Inflammatory macrophage treated with lipopolysaccharide for 1 hour (primary cell): ENCODE data around the gene NIM1K.
"Not testable (repeated sequence)": the region's sequence is repeated elsewhere in the genome, so short reads cannot be mapped to it uniquely, and the experiment has no call there.

ENCODE experiments used
- DNase-seq, 2 donors: peaks; one replicate each; pipeline ENCODE4 v3.0.0-alpha.2; 2020 to 2022

The NIM1K gene

DNA sequence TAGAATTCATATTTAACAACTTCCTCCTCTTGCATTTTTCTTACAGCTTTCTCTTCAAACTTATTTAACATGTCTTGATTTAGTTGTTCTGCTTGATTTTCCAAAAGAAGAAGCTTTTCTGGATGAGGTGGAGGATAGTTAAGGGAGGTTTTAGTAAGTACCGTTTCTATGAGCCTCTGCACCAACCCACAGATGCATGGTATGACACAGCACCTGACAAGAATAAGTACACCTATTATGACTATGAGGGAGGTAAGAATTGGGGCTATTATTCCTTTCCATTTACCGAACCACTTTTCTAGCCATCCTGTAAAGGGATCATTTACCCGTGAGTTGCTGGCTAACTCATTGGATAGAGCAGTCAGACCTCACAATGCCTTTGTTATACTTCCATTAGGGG is 123.7 kb downstream of the NIM1K start:
- no peak for DNase-seq

DNA sequence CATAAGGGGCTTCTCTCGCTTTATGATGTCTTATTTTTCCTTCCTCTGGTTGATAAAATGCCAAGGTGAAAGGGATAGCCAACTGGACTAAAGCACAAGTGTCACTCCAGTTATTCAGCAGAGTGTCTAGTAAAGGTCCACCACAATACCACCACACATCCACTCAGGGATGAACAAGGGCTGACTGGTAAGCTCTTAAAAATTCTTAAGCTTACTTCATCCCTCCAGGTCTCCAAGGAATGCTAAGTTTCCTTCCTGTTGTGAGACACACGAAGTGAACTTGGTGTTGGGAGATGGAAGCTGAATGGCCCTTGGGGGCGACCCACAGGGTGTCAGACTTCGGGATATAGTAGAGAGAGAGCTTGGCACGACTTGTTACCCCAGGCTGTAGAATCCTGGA is 124.4 kb downstream of the NIM1K start:
- no peak for DNase-seq

DNA sequence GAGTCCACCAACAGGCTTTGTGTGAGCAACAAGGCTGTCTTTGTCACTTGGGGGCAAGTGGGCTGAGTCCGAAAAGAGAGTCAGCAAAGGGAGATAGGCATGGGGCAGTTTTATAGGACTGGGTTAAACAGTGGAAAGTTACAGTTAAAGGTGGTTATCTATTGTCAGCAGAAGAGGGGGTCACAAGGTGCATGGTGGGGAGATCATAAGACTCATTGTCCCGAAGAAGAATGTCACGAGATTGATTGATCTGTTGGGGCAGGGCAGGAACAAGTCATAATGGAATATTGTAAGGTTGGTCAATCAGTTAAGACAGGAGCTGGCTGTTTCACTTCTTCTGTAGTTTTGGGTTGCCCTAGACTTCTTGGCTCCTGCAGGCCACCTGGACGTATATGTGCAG is 128.8 kb downstream of the NIM1K start:
- DNase-seq: no peak

DNA sequence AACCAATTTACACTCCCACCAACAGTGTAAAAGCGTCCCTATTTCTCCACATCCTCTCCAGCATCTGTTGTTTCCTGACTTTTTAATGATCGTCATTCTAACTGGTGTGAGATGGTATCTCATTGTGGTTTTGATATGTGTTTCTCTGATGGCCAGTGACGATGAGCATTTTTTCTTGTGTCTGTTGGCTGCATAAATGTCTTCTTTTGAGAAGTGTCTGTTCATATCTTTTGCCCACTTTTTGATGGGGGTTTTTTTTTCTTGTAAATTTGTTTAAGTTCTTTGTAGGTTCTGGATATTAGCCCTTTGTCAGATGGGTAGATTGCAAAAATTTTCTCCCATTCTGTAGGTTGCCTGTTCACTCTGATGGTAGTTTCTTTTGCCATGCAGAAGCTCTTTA is 131.5 kb downstream of the NIM1K start:
- DNase-seq: not testable (repeated sequence)

DNA sequence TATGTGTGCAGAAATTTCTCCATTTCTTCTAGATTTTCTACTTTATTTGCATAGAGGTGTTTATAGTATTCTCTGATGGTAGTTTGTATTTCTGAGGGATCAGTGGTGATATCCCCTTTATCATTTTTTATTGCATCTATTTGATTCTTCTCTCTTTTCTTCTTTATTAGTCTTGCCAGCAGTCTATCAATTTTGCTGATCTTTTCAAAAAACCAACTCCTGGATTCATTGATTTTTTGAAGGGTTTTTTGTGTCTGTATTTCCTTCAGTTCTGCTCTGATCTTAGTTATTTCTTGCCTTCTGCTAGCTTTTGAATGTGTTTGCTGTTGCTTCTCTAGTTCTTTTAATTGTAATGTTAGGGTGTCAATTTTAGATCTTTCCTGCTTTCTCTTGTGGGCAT is 133.6 kb downstream of the NIM1K start:
- not testable (repeated sequence) for DNase-seq
